ENCODE data around the gene CKLF.
"Not testable (repeated sequence)": the region's sequence is repeated elsewhere in the genome, so short reads cannot be mapped to it uniquely, and the experiment has no call there.

DNA sequence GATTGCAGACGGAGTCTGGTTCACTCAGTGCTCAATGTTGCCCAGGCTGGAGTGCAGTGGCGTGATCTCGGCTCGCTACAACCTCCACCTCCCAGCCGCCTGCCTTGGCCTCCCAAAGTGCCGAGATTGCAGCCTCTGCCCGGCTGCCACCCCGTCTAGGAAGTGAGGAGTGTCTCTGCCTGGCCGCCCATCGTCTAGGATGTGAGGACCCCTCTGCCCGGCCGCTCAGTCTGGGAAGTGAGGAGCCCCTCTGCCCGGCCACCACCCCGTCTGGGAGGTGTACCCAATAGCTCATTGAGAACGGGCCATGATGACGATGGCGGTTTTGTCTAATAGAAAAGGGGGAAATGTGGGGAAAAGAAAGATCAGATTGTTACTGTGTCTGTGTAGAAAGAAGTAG, 38.0 kb upstream of the CKLF start:
- TF ChIP-seq, protein P1, sequence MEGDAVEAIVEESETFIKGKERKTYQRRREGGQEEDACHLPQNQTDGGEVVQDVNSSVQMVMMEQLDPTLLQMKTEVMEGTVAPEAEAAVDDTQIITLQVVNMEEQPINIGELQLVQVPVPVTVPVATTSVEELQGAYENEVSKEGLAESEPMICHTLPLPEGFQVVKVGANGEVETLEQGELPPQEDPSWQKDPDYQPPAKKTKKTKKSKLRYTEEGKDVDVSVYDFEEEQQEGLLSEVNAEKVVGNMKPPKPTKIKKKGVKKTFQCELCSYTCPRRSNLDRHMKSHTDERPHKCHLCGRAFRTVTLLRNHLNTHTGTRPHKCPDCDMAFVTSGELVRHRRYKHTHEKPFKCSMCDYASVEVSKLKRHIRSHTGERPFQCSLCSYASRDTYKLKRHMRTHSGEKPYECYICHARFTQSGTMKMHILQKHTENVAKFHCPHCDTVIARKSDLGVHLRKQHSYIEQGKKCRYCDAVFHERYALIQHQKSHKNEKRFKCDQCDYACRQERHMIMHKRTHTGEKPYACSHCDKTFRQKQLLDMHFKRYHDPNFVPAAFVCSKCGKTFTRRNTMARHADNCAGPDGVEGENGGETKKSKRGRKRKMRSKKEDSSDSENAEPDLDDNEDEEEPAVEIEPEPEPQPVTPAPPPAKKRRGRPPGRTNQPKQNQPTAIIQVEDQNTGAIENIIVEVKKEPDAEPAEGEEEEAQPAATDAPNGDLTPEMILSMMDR (conservative IDR thresholded peaks at IDR 0.05), result not testable (repeated sequence)
- not testable (repeated sequence) for TF ChIP-seq ZFX (IDR thresholded peaks at IDR 0.05)
